ENCODE measurements around the gene CCDC12.

GRCh38 chr3:47013231-47013630 lies 36.7 kb upstream of the CCDC12 start:
- no peak for TF ChIP-seq CTCF (IDR thresholded peaks at IDR 0.05; ENCODE audit: insufficient read depth, low read length, poor library complexity, severe bottlenecking)
- no peak for TF ChIP-seq EZH2phosphoT487 (conservative IDR thresholded peaks at IDR 0.05; ENCODE audit: low read length)

All from SU-DHL-6 (cell line).